HepG2 (cell line): ENCODE measurements around the gene PCNA. TPM values are rescaled to one million over a fixed set of nuclear protein-coding genes. Genes with fewer than 3 reads are reported as not detected.

Experiments used
- ATAC-seq: fragments of 200-7000 bp; cut with Tn5 transposase; 3 replicates; pipeline ENCODE4 v1.9.1; 2020; ENCODE audit warnings: mild to moderate bottlenecking, moderate library complexity
- BruUV-seq: library from RNA; stranded (reverse); fragments of 400-500 nt; replicated peaks from 2 replicates; lab custom pipeline; 2021; lab: Mats Ljungman, UMichigan
- CTCF ChIA-PET: fragments of 300-600 bp; formaldehyde crosslinking; extraction: SDS; loops from one replicate; lab custom pipeline; 2021; ENCODE audit warnings: low total read pairs, inconsistent platforms, low intra/inter-chr PET ratio; lab: Yijun Ruan, JAX
- POLR2A ChIA-PET: fragments of 350-600 bp; sonication (Branson Sonifier 250); formaldehyde crosslinking; loops from one replicate; lab custom pipeline; 2020; ENCODE audit warnings: antibody characterized with exemption, inconsistent platforms; lab: Yijun Ruan, JAX
- DNase-seq: peaks from one replicate; pipeline ENCODE4 v3.0.0-alpha.2; 2015; ENCODE audit warnings: low spot score
- FAIRE-seq: peaks from 3 replicates; lab custom pipeline; 2011; peaks lifted over from hg19 to GRCh38; lab: Jason Lieb, UNC
- H2AFZ ChIP-seq: one replicate; pipeline ENCODE4 v1.6.1; 2011; ENCODE audit warnings: low read length, inconsistent platforms
- H3K27ac ChIP-seq: fragments of 300-600 bp; 3 replicates; pipeline ENCODE4 v1.8.0; 2011; ENCODE audit warnings: mixed run types, mild to moderate bottlenecking, mixed read lengths, low read length, inconsistent platforms; ENCODE audit not compliant: insufficient read depth; ENCODE audit errors: extremely low read length
- H3K27me3 ChIP-seq, 2 experiments: fragments of 200-600 bp in 1 of 2; 2 replicates in 1 of 2; 3 replicates in 1 of 2; pipeline versions ENCODE4 v1.6.0 to v1.8.0; 2011; ENCODE audit warnings: low read length in 2 of 2, mild to moderate bottlenecking in 2 of 2, moderate library complexity in 2 of 2, inconsistent platforms in 1 of 2; ENCODE audit not compliant: insufficient read depth in 2 of 2, control insufficient read depth in 1 of 2
- H3K36me3 ChIP-seq, 2 experiments: fragments of 200-600 bp in 1 of 2; replicated peaks in 1 of 2; 2 replicates in 1 of 2; 3 replicates in 1 of 2; pipeline versions ENCODE4 v1.5.1 to v1.8.0; 2011; ENCODE audit warnings: low read length in 2 of 2, inconsistent platforms in 1 of 2; ENCODE audit not compliant: insufficient read depth in 2 of 2, control insufficient read depth in 1 of 2
- H3K4me1 ChIP-seq: 2 replicates; pipeline ENCODE4 v1.5.1; 2012; ENCODE audit warnings: low read length, inconsistent platforms; ENCODE audit not compliant: insufficient read depth
- H3K4me2 ChIP-seq: 2 replicates; pipeline ENCODE4 v1.6.0; 2011; ENCODE audit warnings: low read depth, low read length, inconsistent platforms
- H3K4me3 ChIP-seq, 3 experiments: fragments of 200-600 bp in 1 of 3; sonication (generic), shearing (Covaris generic) in 1 of 3; replicated peaks in 1 of 3; 2 replicates each; pipeline ENCODE4 v1.5.1; 2011 to 2016; ENCODE audit warnings: low read length in 3 of 3, inconsistent platforms in 2 of 3, low read depth in 2 of 3, mild to moderate bottlenecking in 2 of 3, control low read depth in 1 of 3, mixed read lengths in 1 of 3; ENCODE audit not compliant: insufficient read depth in 1 of 3
- H3K79me2 ChIP-seq: one replicate; pipeline ENCODE4 v1.6.1; 2011; ENCODE audit warnings: low read length, inconsistent platforms; ENCODE audit not compliant: insufficient read depth
- H3K9ac ChIP-seq: 2 replicates; pipeline ENCODE4 v1.6.0; 2011; ENCODE audit warnings: mild to moderate bottlenecking, low read depth, low read length, inconsistent platforms; ENCODE audit not compliant: insufficient read depth
- H3K9me3 ChIP-seq: 2 replicates; pipeline ENCODE4 v1.5.1; 2012; ENCODE audit warnings: mild to moderate bottlenecking, low read length
- H4K20me1 ChIP-seq: 2 replicates; pipeline ENCODE4 v1.6.0; 2011; ENCODE audit warnings: inconsistent platforms, mild to moderate bottlenecking, low read length, moderate library complexity; ENCODE audit not compliant: insufficient read depth
- CHCHD3 ChIP-seq: sonication (generic); formaldehyde crosslinking; IDR thresholded peaks from 2 replicates; pipeline ENCODE4 v1.8.0; 2022; ENCODE audit warnings: mild to moderate bottlenecking, missing genetic modification reagents, moderate library complexity
- MAFG ChIP-seq: sonication (generic); formaldehyde crosslinking; IDR thresholded peaks from 2 replicates; pipeline ENCODE4 v1.5.1; 2020; ENCODE audit warnings: mild to moderate bottlenecking, missing genetic modification reagents
- SNAPC2 ChIP-seq: sonication (generic); formaldehyde crosslinking; IDR thresholded peaks from 2 replicates; pipeline ENCODE4 v1.8.1; 2022; ENCODE audit warnings: mild to moderate bottlenecking, missing genetic modification reagents
- ZNF501 ChIP-seq: sonication (generic); formaldehyde crosslinking; IDR thresholded peaks from 2 replicates; pipeline ENCODE4 v1.5.1; 2020; ENCODE audit warnings: mild to moderate bottlenecking, moderate library complexity, missing genetic modification reagents
- ZNF510 ChIP-seq: sonication (generic); formaldehyde crosslinking; IDR thresholded peaks from 2 replicates; pipeline ENCODE4 v1.4.0; 2020; ENCODE audit warnings: low read depth, mild to moderate bottlenecking, missing genetic modification reagents
- ZNF670 ChIP-seq: sonication (generic); formaldehyde crosslinking; IDR thresholded peaks from 2 replicates; pipeline ENCODE4 v1.8.0; 2022; ENCODE audit warnings: mild to moderate bottlenecking, missing genetic modification reagents, borderline replicate concordance
- WGBS: methylation state at CpG from one replicate; pipeline ENCODE4 v1.1.6; 2017; ENCODE audit warnings: low lambda C conversion rate; 5-methylcytosine and 5-hydroxymethylcytosine counted together
- in situ Hi-C: cut with HindIII; loops from 2 replicates; pipeline ENCODE4 v1.10.0; 2017; ENCODE audit warnings: low pct_unique_long_range_greater_than_20kb; ENCODE audit not compliant: extremely low pct_ligation_motif_present
- intact Hi-C: fragments of 100-400 bp; cut with micrococcal nuclease; formaldehyde crosslinking; loops from one replicate; pipeline ENCODE4 v1.10.0; 2022; ENCODE audit not compliant: unreplicated experiment
- polyA plus RNA-seq, 8 experiments: library from polyadenylated mRNA; depleted of rRNA in 3 of 8; stranded (reverse) in 7 of 8; unstranded in 1 of 8; fragments of >200 nt; fragmentation: Illumina TruSeq in 4 of 8; extraction: Trizol in 4 of 8; gene quantifications; 2 replicates each; pipeline versions ENCODE4 v1.2.1 to v1.2.3, GENCODE V29; 2011 to 2016; ENCODE audit warnings: low read depth in 4 of 8, missing spikeins in 1 of 8, mixed read lengths in 1 of 8; ENCODE audit not compliant: insufficient read depth in 1 of 8
- total RNA-seq, 5 experiments: library from RNA; depleted of rRNA; stranded (reverse); fragments of >200 nt; fragmentation: Illumina TruSeq; extraction: Trizol; gene quantifications; 2 replicates each; pipeline ENCODE4 v1.2.3, GENCODE V29; 2016; ENCODE audit warnings: low read depth in 1 of 5

PCNA gene
- total and polyA plus RNA-seq, 2 of the 13 experiments (the other 11 are each of a cell fraction or from before 2014, with no cell fraction given): 229 to 655 TPM

- in situ Hi-C loops (loop anchor here (10.0 kb wide), 1 partner anchor 59 kb away; no protein-coding TSS in a partner anchor), intact Hi-C loops (loop anchor here (1.0 to 2.0 kb wide), 3 partner anchors 8 to 48 kb away; no protein-coding TSS in a partner anchor)
- Histone ChIP-seq H3K27ac (no peak overlapping the region), H3K79me2 (peaks cover 93% of the 10 kb centered on the region), H3K4me3 (no peak overlapping the region), H3K4me1 (peaks cover 90% of the 10 kb centered on the region), H3K4me2 (no peak overlapping the region), H2AFZ (no peak overlapping the region), H3K27me3 (no peaks in the 10 kb centered on the region), H3K9ac (no peak overlapping the region), H3K36me3 (peaks cover 1 to 3% of the 10 kb centered on the region in 2 experiments; a peak in 3 of 5 replicates), H3K9me3 (no peaks in the 10 kb centered on the region), H4K20me1 (no peaks in the 10 kb centered on the region)
- DNase-seq (no peak), FAIRE-seq (no peak), ATAC-seq (no peak)
- 95% methylated on average over 5 of the region's 5 CpGs for WGBS
- TF ChIP-seq CHCHD3 (no peak), ZNF501 (peak; percentile 46; the same call in 1 of the 2 replicates), SNAPC2 (CRISPR knock-in tag) (0 out of 2 replicates have a peak, but pooled peaks have one; percentile 11), MAFG (CRISPR knock-in tag) (no peak)
- ChIA-PET CTCF (no interaction called here), POLR2A (interaction anchor here (1.0 to 7.0 kb wide), 3 partner anchors 10 to 48 kb away, joined by 3 to 53 read pairs (median 6); partner anchors contain the start of gene CDS2)
- BruUV-seq: no TSS peak
Observed at GRCh38 chr20:5143851-5144250, 24.1 kb upstream of the PCNA start.

GRCh38 chr20:5141615-5142014 is 21.9 kb upstream of the PCNA start:
- H3K4me3 ChIP-seq: no peak overlapping the region
- no peak overlapping the region for H2AFZ ChIP-seq
- ChIA-PET CTCF (no interaction called here), POLR2A (interaction anchor here (1.2 to 7.0 kb wide), 4 partner anchors 9 to 22 kb away, joined by 3 to 53 read pairs (median 4); partner anchors contain the start of genes CDS2 and PCNA)
- BruUV-seq: no TSS peak
- intact Hi-C loops (loop anchor here (2.0 kb wide), 1 partner anchor 15 kb away; no protein-coding TSS in a partner anchor), in situ Hi-C loops (loop anchor here (10.0 kb wide), 1 partner anchor 57 kb away; no protein-coding TSS in a partner anchor)
- 77% methylated on average over 2 of the region's 2 CpGs for WGBS
- ATAC-seq (no peak), FAIRE-seq (no peak), DNase-seq (no peak)
- peaks cover 67% of the 10 kb centered on the region for H3K4me1 ChIP-seq
- no peak overlapping the region for H3K4me2 ChIP-seq
- H3K27me3 ChIP-seq: no peaks in the 10 kb centered on the region
- H3K27ac ChIP-seq: no peak overlapping the region
- peaks cover 3% of the 10 kb centered on the region in 2 experiments; a peak in 3 of 5 replicates for H3K36me3 ChIP-seq
- no peak overlapping the region for H3K9ac ChIP-seq
- TF ChIP-seq ZNF670 (CRISPR knock-in tag): 0 out of 2 replicates have a peak, but pooled peaks have one; percentile 39
- TF ChIP-seq ZNF510 (CRISPR knock-in tag): no peak
- H3K9me3 ChIP-seq: no peaks in the 10 kb centered on the region
- H3K79me2 ChIP-seq: peaks cover 91% of the 10 kb centered on the region
- H4K20me1 ChIP-seq: no peaks in the 10 kb centered on the region; the same call in 1 of the 2 replicates
